Measurements from ENCODE around the gene F2RL2.

DNA sequence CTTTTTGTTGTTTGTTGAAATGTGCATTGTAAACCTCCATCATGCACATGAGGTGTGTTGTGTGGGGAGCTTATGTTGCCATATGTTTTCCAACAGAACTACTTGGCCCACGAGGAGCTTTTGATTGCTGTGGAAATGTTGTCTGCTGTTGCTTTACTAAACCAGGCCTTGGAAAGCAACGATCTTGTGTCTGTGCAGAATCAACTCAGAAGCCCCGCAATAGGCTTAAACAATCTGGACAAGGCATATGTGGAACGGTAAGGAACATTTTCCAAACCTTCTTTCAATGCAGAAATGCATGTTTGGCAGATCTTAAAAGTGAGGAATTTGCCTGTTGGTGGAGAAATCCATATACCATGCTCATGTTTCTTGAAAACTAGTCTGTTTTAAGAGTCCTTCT, 22.5 kb downstream of the F2RL2 start:
- TF ChIP-seq, protein P1, sequence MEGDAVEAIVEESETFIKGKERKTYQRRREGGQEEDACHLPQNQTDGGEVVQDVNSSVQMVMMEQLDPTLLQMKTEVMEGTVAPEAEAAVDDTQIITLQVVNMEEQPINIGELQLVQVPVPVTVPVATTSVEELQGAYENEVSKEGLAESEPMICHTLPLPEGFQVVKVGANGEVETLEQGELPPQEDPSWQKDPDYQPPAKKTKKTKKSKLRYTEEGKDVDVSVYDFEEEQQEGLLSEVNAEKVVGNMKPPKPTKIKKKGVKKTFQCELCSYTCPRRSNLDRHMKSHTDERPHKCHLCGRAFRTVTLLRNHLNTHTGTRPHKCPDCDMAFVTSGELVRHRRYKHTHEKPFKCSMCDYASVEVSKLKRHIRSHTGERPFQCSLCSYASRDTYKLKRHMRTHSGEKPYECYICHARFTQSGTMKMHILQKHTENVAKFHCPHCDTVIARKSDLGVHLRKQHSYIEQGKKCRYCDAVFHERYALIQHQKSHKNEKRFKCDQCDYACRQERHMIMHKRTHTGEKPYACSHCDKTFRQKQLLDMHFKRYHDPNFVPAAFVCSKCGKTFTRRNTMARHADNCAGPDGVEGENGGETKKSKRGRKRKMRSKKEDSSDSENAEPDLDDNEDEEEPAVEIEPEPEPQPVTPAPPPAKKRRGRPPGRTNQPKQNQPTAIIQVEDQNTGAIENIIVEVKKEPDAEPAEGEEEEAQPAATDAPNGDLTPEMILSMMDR (IDR thresholded peaks at IDR 0.05 in 8 of 11, conservative IDR thresholded peaks at IDR 0.05 in 3 of 11) = no peak
- TF ChIP-seq POLR2AphosphoS5 (IDR thresholded peaks at IDR 0.05) = no peak

Data from spleen (tissue), 7 donors.